GM12864 (cell line): ENCODE measurements around the gene MIEF2.
A peak's percentile ranks its signal among the peaks of the same experiment; 100 is the strongest.
"Not testable (repeated sequence)": the region's sequence is repeated elsewhere in the genome, so short reads cannot be mapped to it uniquely, and the experiment has no call there.

Source experiments
- DNase-seq: peaks from one replicate; pipeline ENCODE4 v3.0.0-alpha.2; 2011; ENCODE audit warnings: low read depth
- H3K4me3 ChIP-seq: 2 replicates; pipeline ENCODE4 v1.5.1; 2011; ENCODE audit warnings: mild to moderate bottlenecking, low read depth, low read length, control low read depth
- CTCF ChIP-seq: IDR thresholded peaks from 2 replicates; pipeline ENCODE4 v1.5.1; 2011; ENCODE audit warnings: low read depth, mild to moderate bottlenecking, moderate library complexity, low read length, control low read depth, inconsistent platforms; ENCODE audit errors: missing control alignments

MIEF2 gene

GRCh38 chr17:18285296-18285695 lies 24.8 kb downstream of the MIEF2 start:
- DNase-seq = no peak
- no peak for TF ChIP-seq CTCF
- H3K4me3 ChIP-seq = no peak overlapping the region

- no peak for TF ChIP-seq CTCF
- no peak overlapping the region for H3K4me3 ChIP-seq
- no peak for DNase-seq
Observed at GRCh38 chr17:18291718-18292540, 31.5 kb downstream of the MIEF2 start.

- DNase-seq, H3K4me3 ChIP-seq: not testable (repeated sequence)
Observed at GRCh38 chr17:18298061-18298460, 37.6 kb downstream of the MIEF2 start.

- no peak for DNase-seq
- no peak for TF ChIP-seq CTCF
- H3K4me3 ChIP-seq = no peak overlapping the region
Observed at GRCh38 chr17:18300725-18301480, 40.4 kb downstream of the MIEF2 start.

GRCh38 chr17:18303206-18303605 lies 42.7 kb downstream of the MIEF2 start:
- H3K4me3 ChIP-seq, DNase-seq: not testable (repeated sequence)

- no peak for DNase-seq
- no peak overlapping the region for H3K4me3 ChIP-seq
- TF ChIP-seq CTCF = no peak
Observed at GRCh38 chr17:18309202-18309601, 48.7 kb downstream of the MIEF2 start.

- TF ChIP-seq CTCF = no peak
- H3K4me3 ChIP-seq = peak overlapping the region; percentile 93
- DNase-seq = no peak
Observed at GRCh38 chr17:18314059-18314730, 53.7 kb downstream of the MIEF2 start.
